GM06990 (cell line): Measurements from ENCODE around the gene NDUFA12.

Experiments
- DNase-seq: peaks from one replicate; pipeline ENCODE4 v3.0.0-alpha.2; 2011; ENCODE audit not compliant: insufficient read length; ENCODE audit errors: extremely low read depth
- H3K27me3 ChIP-seq: replicated peaks from 2 replicates; pipeline ENCODE4 v1.6.0; 2011; ENCODE audit warnings: low read length; ENCODE audit not compliant: control insufficient read depth, insufficient read depth
- H3K36me3 ChIP-seq: 2 replicates; pipeline ENCODE4 v1.5.1; 2011; ENCODE audit warnings: low read length; ENCODE audit not compliant: control insufficient read depth, insufficient read depth
- H3K4me3 ChIP-seq: replicated peaks from 2 replicates; pipeline ENCODE4 v1.5.1; 2011; ENCODE audit warnings: low read depth, mild to moderate bottlenecking, control low read depth, low read length
- CTCF ChIP-seq: IDR thresholded peaks from 2 replicates; pipeline ENCODE4 v1.5.1; 2011; ENCODE audit warnings: low read length, control low read depth, mild to moderate bottlenecking, inconsistent platforms; ENCODE audit not compliant: insufficient read depth, poor library complexity, severe bottlenecking

NDUFA12 gene

GRCh38 chr12:94941440-94941862 lies 62.0 kb downstream of the NDUFA12 start:
- no peaks in the 10 kb centered on the region for H3K27me3 ChIP-seq
- no peak for TF ChIP-seq CTCF
- no peaks in the 10 kb centered on the region for H3K36me3 ChIP-seq
- peak; percentile 64 for DNase-seq
- H3K4me3 ChIP-seq = no peak overlapping the region

- no peak for TF ChIP-seq CTCF
- Histone ChIP-seq H3K27me3 (no peaks in the 10 kb centered on the region), H3K4me3 (no peak overlapping the region), H3K36me3 (no peaks in the 10 kb centered on the region)
- no peak for DNase-seq
Measured at GRCh38 chr12:94940771-94941170, 62.7 kb downstream of the NDUFA12 start.

GRCh38 chr12:94938583-94938982 lies 64.9 kb downstream of the NDUFA12 start:
- no peak for TF ChIP-seq CTCF
- Histone ChIP-seq H3K4me3 (no peak overlapping the region), H3K36me3 (no peaks in the 10 kb centered on the region), H3K27me3 (no peaks in the 10 kb centered on the region)
- DNase-seq = no peak

- no peak for TF ChIP-seq CTCF
- H3K36me3 ChIP-seq = no peaks in the 10 kb centered on the region
- DNase-seq = no peak
- no peaks in the 10 kb centered on the region for H3K27me3 ChIP-seq
- no peak overlapping the region for H3K4me3 ChIP-seq
Measured at GRCh38 chr12:94930772-94931171, 72.7 kb downstream of the NDUFA12 start.

GRCh38 chr12:94930216-94930654 lies 73.3 kb downstream of the NDUFA12 start:
- Histone ChIP-seq H3K27me3 (no peaks in the 10 kb centered on the region), H3K4me3 (no peak overlapping the region), H3K36me3 (no peaks in the 10 kb centered on the region)
- DNase-seq = no peak
- no peak for TF ChIP-seq CTCF

GRCh38 chr12:94929780-94930179 lies 73.7 kb downstream of the NDUFA12 start:
- H3K27me3 ChIP-seq = no peaks in the 10 kb centered on the region
- TF ChIP-seq CTCF = no peak
- no peak for DNase-seq
- no peak overlapping the region for H3K4me3 ChIP-seq
- no peaks in the 10 kb centered on the region for H3K36me3 ChIP-seq
